Transverse colon (tissue), 4 donors: Measurements from ENCODE around the gene HIPK4. TPM values are rescaled to one million over a fixed set of nuclear protein-coding genes. Genes with fewer than 3 reads are reported as not detected.
A peak's percentile ranks its signal among the peaks of the same experiment; 100 is the strongest.
"Not testable (repeated sequence)": the region's sequence is repeated elsewhere in the genome, so short reads cannot be mapped to it uniquely, and the experiment has no call there.

Experiments
- DNase-seq: peaks from one replicate; pipeline ENCODE4 v3.0.0-alpha.2; 2019
- H3K27ac ChIP-seq, 4 donors: fragments of 200-600 bp; sonication (generic); 2 replicates each; pipeline ENCODE4 v1.5.1; 2016 to 2018; ENCODE audit warnings: inconsistent platforms in 4 of 4
- H3K27me3 ChIP-seq: fragments of 200-600 bp; sonication (generic); 2 replicates; pipeline ENCODE4 v1.5.1; 2017; ENCODE audit warnings: inconsistent platforms
- H3K36me3 ChIP-seq, 4 donors: fragments of 200-600 bp; sonication (generic); 2 replicates each; pipeline ENCODE4 v1.5.1; 2017 to 2019; ENCODE audit warnings: inconsistent platforms in 4 of 4
- H3K4me1 ChIP-seq, 4 donors: fragments of 200-600 bp; sonication (generic); 2 replicates each; pipeline ENCODE4 v1.5.1; 2017 to 2020; ENCODE audit warnings: inconsistent platforms in 4 of 4
- H3K4me3 ChIP-seq, 4 donors: fragments of 200-600 bp; sonication (generic); 1 replicate in 1 of 4; 2 replicates in 3 of 4; pipeline versions ENCODE4 v1.5.1 to v1.6.1; 2017 to 2019; ENCODE audit warnings: inconsistent platforms in 4 of 4
- H3K9me3 ChIP-seq, 2 donors: fragments of 200-600 bp; sonication (generic); 2 replicates each; pipeline ENCODE4 v1.5.1; 2017 to 2019; ENCODE audit warnings: inconsistent platforms in 2 of 2
- EP300 ChIP-seq: sonication (generic); formaldehyde crosslinking; IDR thresholded peaks from one replicate; pipeline ENCODE4 v1.6.1; 2017; ENCODE audit warnings: antibody characterized with exemption, low read depth
- POLR2A ChIP-seq: fragments of 450-650 bp; IDR thresholded peaks from one replicate; pipeline ENCODE4 v1.6.1; 2016; ENCODE audit warnings: antibody characterized with exemption, mild to moderate bottlenecking, moderate library complexity
- POLR2AphosphoS5 ChIP-seq, 3 donors: sonication (generic); formaldehyde crosslinking; IDR thresholded peaks; one replicate each; pipeline ENCODE4 v1.6.1; 2016; ENCODE audit warnings: antibody characterized with exemption in 3 of 3
- WGBS, 2 donors: methylation state at CpG; one replicate each; pipeline ENCODE4 v1.1.5; 2018; ENCODE audit warnings: low coverage in 1 of 2; 5-methylcytosine and 5-hydroxymethylcytosine counted together
- in situ Hi-C, 4 donors: fragments of 200-750 bp; cut with MboI; loops; one replicate each; pipeline versions ENCODE4 v1.15.0 to v1.15.1; 2017; ENCODE audit warnings: low sequenced_read_pairs in 3 of 4, low pct_ligation_motif_present in 1 of 4, low pct_unique_long_range_greater_than_20kb in 1 of 4
- intact Hi-C: fragments of 100-400 bp; cut with DNase I; formaldehyde crosslinking; loops from one replicate; pipeline ENCODE4 v1.15.1; 2023; ENCODE audit warnings: low total_unique reads
- total RNA-seq, 4 donors: library from RNA; depleted of rRNA; stranded (reverse); fragments of >200 nt; gene quantifications; one replicate each; pipeline ENCODE4 v1.1.0, GENCODE V29; 2016
- TF ChIP-seq, protein P1 (sequence below), 5 experiments: fragments of 200-600 bp in 3 of 5; fragments of 450-650 bp in 2 of 5; sonication (generic) in 3 of 5; IDR thresholded peaks; 1 replicate in 2 of 5; 2 replicates in 3 of 5; pipeline ENCODE4 v1.5.1; 2016 to 2017; ENCODE audit warnings: antibody characterized with exemption in 5 of 5, inconsistent platforms in 3 of 5, mild to moderate bottlenecking in 2 of 5, moderate library complexity in 1 of 5

HIPK4 gene
- total RNA-seq, 4 donors from 2014 or later = 0.48 TPM; not detected in 3

GRCh38 chr19:40431698-40432097 lies 41.7 kb upstream of the HIPK4 start:
- no peak for DNase-seq
- in situ Hi-C loops = no loop called here
- no peak for TF ChIP-seq POLR2A
- no peak for TF ChIP-seq EP300
- TF ChIP-seq, protein P1, sequence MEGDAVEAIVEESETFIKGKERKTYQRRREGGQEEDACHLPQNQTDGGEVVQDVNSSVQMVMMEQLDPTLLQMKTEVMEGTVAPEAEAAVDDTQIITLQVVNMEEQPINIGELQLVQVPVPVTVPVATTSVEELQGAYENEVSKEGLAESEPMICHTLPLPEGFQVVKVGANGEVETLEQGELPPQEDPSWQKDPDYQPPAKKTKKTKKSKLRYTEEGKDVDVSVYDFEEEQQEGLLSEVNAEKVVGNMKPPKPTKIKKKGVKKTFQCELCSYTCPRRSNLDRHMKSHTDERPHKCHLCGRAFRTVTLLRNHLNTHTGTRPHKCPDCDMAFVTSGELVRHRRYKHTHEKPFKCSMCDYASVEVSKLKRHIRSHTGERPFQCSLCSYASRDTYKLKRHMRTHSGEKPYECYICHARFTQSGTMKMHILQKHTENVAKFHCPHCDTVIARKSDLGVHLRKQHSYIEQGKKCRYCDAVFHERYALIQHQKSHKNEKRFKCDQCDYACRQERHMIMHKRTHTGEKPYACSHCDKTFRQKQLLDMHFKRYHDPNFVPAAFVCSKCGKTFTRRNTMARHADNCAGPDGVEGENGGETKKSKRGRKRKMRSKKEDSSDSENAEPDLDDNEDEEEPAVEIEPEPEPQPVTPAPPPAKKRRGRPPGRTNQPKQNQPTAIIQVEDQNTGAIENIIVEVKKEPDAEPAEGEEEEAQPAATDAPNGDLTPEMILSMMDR (IDR thresholded peaks at IDR 0.05) = no peak
- TF ChIP-seq POLR2AphosphoS5 (IDR thresholded peaks at IDR 0.05) = no peak
- WGBS, 2 donors = 86 to 88% methylated on average over 1 to 3 of the region's 3 CpGs
- intact Hi-C loops = no loop called here
- Histone ChIP-seq H3K9me3 (no peaks in the 10 kb centered on the region), H3K4me1 (peaks cover 12 to 38% (median 26%) of the 10 kb centered on the region in 4 donors), H3K27ac (peak overlapping the region in 3 of 4 donors; percentile 96 to 97 (median 96)), H3K27me3 (no peaks in the 10 kb centered on the region), H3K4me3 (no peak overlapping the region), H3K36me3 (no peaks in the 10 kb centered on the region)

GRCh38 chr19:40430242-40430641 lies 40.3 kb upstream of the HIPK4 start:
- H3K4me1 ChIP-seq = peaks cover 12 to 42% (median 29%) of the 10 kb centered on the region in 4 donors
- 93 to 100% methylated on average over 10 of the region's 10 CpGs for WGBS, 2 donors
- in situ Hi-C loops, intact Hi-C loops, H3K36me3 ChIP-seq, H3K9me3 ChIP-seq, H3K4me3 ChIP-seq, DNase-seq, H3K27me3 ChIP-seq, H3K27ac ChIP-seq: not testable (repeated sequence)

GRCh38 chr19:40428197-40428596 lies 38.2 kb upstream of the HIPK4 start:
- intact Hi-C loops, H3K4me3 ChIP-seq, DNase-seq, H3K36me3 ChIP-seq, H3K27ac ChIP-seq, H3K27me3 ChIP-seq, H3K9me3 ChIP-seq: not testable (repeated sequence)
- peaks cover 16 to 42% (median 32%) of the 10 kb centered on the region in 4 donors for H3K4me1 ChIP-seq
- 90 to 96% methylated on average over 3 to 7 of the region's 7 CpGs for WGBS, 2 donors
- in situ Hi-C loops = loop anchor here in 1 of 4 donors (10.0 kb wide), 1 partner anchor 143 kb away; the partner anchor contains the start of gene AKT2

GRCh38 chr19:40425450-40426287 lies 35.7 kb upstream of the HIPK4 start, which contains the start of gene SERTAD1:
Gene SERTAD1 (minus strand): TSS chr19:40425992. CDS start chr19:40423546, 2,446 bp downstream.
- no peaks in the 10 kb centered on the region for H3K27me3 ChIP-seq
- WGBS, 2 donors = 1% methylated on average over 69 of the region's 75 CpGs; no CpG with 5 or more reads in 1 of the 2 donors
- in situ Hi-C loops = loop anchor here in 1 of 4 donors (10.0 kb wide), 1 partner anchor 141 kb away; the partner anchor contains the start of gene AKT2
- peaks cover 23 to 46% (median 37%) of the 10 kb centered on the region in 4 donors for H3K4me1 ChIP-seq
- DNase-seq = peak; percentile 100
- peaks cover 0 to 10% (median 0%) of the 10 kb centered on the region in 4 donors for H3K36me3 ChIP-seq
- peak within 1 kb of the TSS; percentile 97 to 100 (median 99) for H3K27ac ChIP-seq
- peak within 1 kb of the TSS; percentile 66 to 99 (median 85) for H3K4me3 ChIP-seq
- TF ChIP-seq, protein P1 (IDR thresholded peaks at IDR 0.05) = peak; percentile 79 to 96 (median 84)
- TF ChIP-seq EP300 (peak; percentile 3), POLR2A (peak; percentile 99), POLR2AphosphoS5 (IDR thresholded peaks at IDR 0.05) (peak; percentile 99 to 100 (median 99))
- H3K9me3 ChIP-seq = no peaks in the 10 kb centered on the region
- intact Hi-C loops = loop anchor here (1.0 kb wide), 1 partner anchor 18 kb away; no protein-coding TSS in a partner anchor
